ENCODE data around the gene CLSTN2.

- TF ChIP-seq FOXP1 (IDR thresholded peaks at IDR 0.05) = no peak
- no peak for TF ChIP-seq FOXP1 (CRISPR knock-in tag; IDR thresholded peaks at IDR 0.05)
- TF ChIP-seq ZFP90 (CRISPR knock-in tag; IDR thresholded peaks at IDR 0.05; ENCODE audit: borderline replicate concordance) = no peak
- no peak for TF ChIP-seq RAD51 (IDR thresholded peaks at IDR 0.05; ENCODE audit: borderline replicate concordance)
- TF ChIP-seq THYN1 (CRISPR knock-in tag; IDR thresholded peaks at IDR 0.05; ENCODE audit: borderline replicate concordance, low read depth) = no peak
- TF ChIP-seq ZNF614 (CRISPR knock-in tag; IDR thresholded peaks at IDR 0.05; ENCODE audit: borderline replicate concordance) = no peak
- TF ChIP-seq PHF8 (CRISPR knock-in tag; IDR thresholded peaks at IDR 0.05) = no peak
- TF ChIP-seq CEBPB (IDR thresholded peaks at IDR 0.05; ENCODE audit: borderline replicate concordance, low read depth, low read length) = no peak
- TF ChIP-seq PTBP1 (IDR thresholded peaks at IDR 0.05; ENCODE audit: low read depth, low read length, poor library complexity, severe bottlenecking) = no peak
Measured at GRCh38 chr3:139894643-139894989, 40.4 kb upstream of the CLSTN2 start.
